HG03469 (cell line): ENCODE results near the gene MAST1.
"Not testable (repeated sequence)": the region's sequence is repeated elsewhere in the genome, so short reads cannot be mapped to it uniquely, and the experiment has no call there.

Experiments
- ATAC-seq: cut with Tn5 transposase; IDR thresholded peaks from one replicate; pipeline ENCODE4 v1.9.1; 2021; ENCODE audit warnings: mild to moderate bottlenecking, moderate library complexity, moderate number of reproducible peaks; ENCODE audit not compliant: unreplicated experiment

The MAST1 gene

GRCh38 chr19:12888006-12888603 is 49.8 kb downstream of the MAST1 start:
- no peak for ATAC-seq

GRCh38 chr19:12890299-12890786 is 52.0 kb downstream of the MAST1 start:
- not testable (repeated sequence) for ATAC-seq

- no peak for ATAC-seq
Measured at GRCh38 chr19:12890787-12891552, 52.7 kb downstream of the MAST1 start, which contains the start of gene GCDH. TSS of gene GCDH (plus strand) at chr19:12891160. CDS start at chr19:12891305, 145 bp downstream.

GRCh38 chr19:12891553-12892021 is 53.3 kb downstream of the MAST1 start:
- no peak for ATAC-seq

- no peak for ATAC-seq
Measured at GRCh38 chr19:12893582-12893981, 55.3 kb downstream of the MAST1 start.

- no peak for ATAC-seq
Measured at GRCh38 chr19:12896460-12896859, 58.1 kb downstream of the MAST1 start.

GRCh38 chr19:12899891-12900518 is 61.7 kb downstream of the MAST1 start:
- ATAC-seq, result peak; percentile 40

GRCh38 chr19:12907166-12907565 is 68.9 kb downstream of the MAST1 start:
- no peak for ATAC-seq

GRCh38 chr19:12912571-12912970 is 74.3 kb downstream of the MAST1 start:
- ATAC-seq, result no peak

GRCh38 chr19:12913011-12913561 is 74.8 kb downstream of the MAST1 start:
- ATAC-seq, result no peak

- ATAC-seq, result no peak
Measured at GRCh38 chr19:12913851-12914690, 75.8 kb downstream of the MAST1 start.

GRCh38 chr19:12915860-12916259 is 77.5 kb downstream of the MAST1 start:
- ATAC-seq, result not testable (repeated sequence)

GRCh38 chr19:12918253-12918652 is 79.9 kb downstream of the MAST1 start:
- ATAC-seq, result no peak

- no peak for ATAC-seq
Measured at GRCh38 chr19:12921047-12921446, 82.7 kb downstream of the MAST1 start.

GRCh38 chr19:12922959-12923358 is 84.6 kb downstream of the MAST1 start:
- no peak for ATAC-seq
